IPS-18a (cell line): ENCODE results near the gene DNAJC10.
"Not testable (repeated sequence)": the region's sequence is repeated elsewhere in the genome, so short reads cannot be mapped to it uniquely, and the experiment has no call there.

Experiments
- H3K27ac ChIP-seq: one replicate; pipeline ENCODE4 v1.5.1; 2013; ENCODE audit warnings: low read length
- H3K27me3 ChIP-seq: one replicate; pipeline ENCODE4 v1.6.1; 2013; ENCODE audit warnings: mild to moderate bottlenecking, low read length; ENCODE audit not compliant: control insufficient read depth, insufficient read depth
- H3K36me3 ChIP-seq: one replicate; pipeline ENCODE4 v1.6.1; 2013; ENCODE audit warnings: low read depth, low read length; ENCODE audit not compliant: control insufficient read depth
- H3K4me1 ChIP-seq: one replicate; pipeline ENCODE4 v1.6.1; 2013; ENCODE audit warnings: low read depth, low read length; ENCODE audit not compliant: control insufficient read depth
- H3K4me3 ChIP-seq: one replicate; pipeline ENCODE4 v1.5.1; 2013; ENCODE audit warnings: low read length
- H3K9ac ChIP-seq: one replicate; pipeline ENCODE4 v1.6.1; 2013; ENCODE audit warnings: mild to moderate bottlenecking, low read length, moderate library complexity
- H3K9me3 ChIP-seq: one replicate; pipeline ENCODE4 v1.6.1; 2013; ENCODE audit warnings: low read depth, low read length; ENCODE audit not compliant: control insufficient read depth

DNAJC10 gene

DNA sequence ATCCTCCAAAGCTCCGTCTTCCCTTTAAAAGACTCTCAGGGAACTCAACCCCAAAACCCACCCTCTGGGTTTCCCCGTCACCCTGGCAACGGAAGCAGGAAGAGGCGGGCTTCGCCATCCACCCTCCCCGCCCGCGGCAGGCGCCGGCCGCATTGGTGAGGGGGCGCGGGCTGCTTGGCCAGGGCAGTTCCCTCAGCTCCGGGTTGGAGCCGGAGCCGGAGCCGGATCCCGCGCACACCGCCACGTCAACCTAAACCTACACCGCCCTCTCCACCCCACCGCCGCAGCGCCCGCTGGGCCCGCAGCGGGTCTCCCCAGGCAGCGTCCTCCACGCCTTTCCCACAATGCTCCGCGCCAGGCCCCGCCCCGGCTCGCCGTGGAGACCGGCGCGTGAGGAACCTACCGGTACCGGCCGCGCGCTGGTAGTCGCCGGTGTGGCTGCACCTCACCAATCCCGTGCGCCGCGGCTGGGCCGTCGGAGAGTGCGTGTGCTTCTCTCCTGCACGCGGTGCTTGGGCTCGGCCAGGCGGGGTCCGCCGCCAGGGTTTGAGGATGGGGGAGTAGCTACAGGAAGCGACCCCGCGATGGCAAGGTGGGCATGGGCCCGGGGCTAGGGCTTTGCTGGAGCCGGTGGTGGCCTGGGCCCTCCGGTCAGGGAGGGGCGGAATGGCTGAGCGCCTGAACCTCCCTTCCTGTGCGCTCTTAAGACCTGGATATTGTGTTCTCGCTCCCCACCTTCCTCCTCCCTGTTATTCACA is at the start of gene DNAJC10:
Gene DNAJC10, plus strand, starts transcription at position 366 of the 758 bp plus-strand sequence. CDS start 1,830 bp downstream, outside the sequence.
- Histone ChIP-seq H3K27ac (peak within 1 kb of the TSS; percentile 77), H3K4me3 (peak within 1 kb of the TSS; percentile 88), H3K4me1 (peaks cover 11% of the 10 kb centered on the region), H3K9ac (peak within 1 kb of the TSS; percentile 91), H3K9me3 (no peaks in the 10 kb centered on the region), H3K27me3 (no peaks in the 10 kb centered on the region), H3K36me3 (peaks cover 16% of the 10 kb centered on the region)

GRCh38 chr2:182666674-182667314 is 49.3 kb upstream of the DNAJC10 start:
- no peaks in the 10 kb centered on the region for H3K36me3 ChIP-seq

GRCh38 chr2:182667315-182667695 is 48.8 kb upstream of the DNAJC10 start:
- Histone ChIP-seq H3K4me3 (no peak overlapping the region), H3K4me1 (no peaks in the 10 kb centered on the region), H3K9ac (no peak overlapping the region), H3K27me3 (no peaks in the 10 kb centered on the region), H3K36me3 (no peaks in the 10 kb centered on the region), H3K9me3 (no peaks in the 10 kb centered on the region), H3K27ac (no peak overlapping the region)

More at GRCh38 chr2:182666674-182667314, 49.3 kb upstream of the DNAJC10 start:
- Histone ChIP-seq H3K27ac (no peak overlapping the region), H3K9ac (no peak overlapping the region), H3K4me3 (no peak overlapping the region), H3K9me3 (no peaks in the 10 kb centered on the region), H3K4me1 (no peaks in the 10 kb centered on the region), H3K27me3 (no peaks in the 10 kb centered on the region)

- H3K9ac ChIP-seq = no peak overlapping the region
- H3K9me3 ChIP-seq = no peaks in the 10 kb centered on the region
- H3K4me3 ChIP-seq = no peak overlapping the region
- no peaks in the 10 kb centered on the region for H3K27me3 ChIP-seq
- no peak overlapping the region for H3K27ac ChIP-seq
- no peaks in the 10 kb centered on the region for H3K4me1 ChIP-seq
- no peaks in the 10 kb centered on the region for H3K36me3 ChIP-seq
These were observed 47.4 kb upstream of the DNAJC10 start for GRCh38 chr2:182668671-182669070.

DNA sequence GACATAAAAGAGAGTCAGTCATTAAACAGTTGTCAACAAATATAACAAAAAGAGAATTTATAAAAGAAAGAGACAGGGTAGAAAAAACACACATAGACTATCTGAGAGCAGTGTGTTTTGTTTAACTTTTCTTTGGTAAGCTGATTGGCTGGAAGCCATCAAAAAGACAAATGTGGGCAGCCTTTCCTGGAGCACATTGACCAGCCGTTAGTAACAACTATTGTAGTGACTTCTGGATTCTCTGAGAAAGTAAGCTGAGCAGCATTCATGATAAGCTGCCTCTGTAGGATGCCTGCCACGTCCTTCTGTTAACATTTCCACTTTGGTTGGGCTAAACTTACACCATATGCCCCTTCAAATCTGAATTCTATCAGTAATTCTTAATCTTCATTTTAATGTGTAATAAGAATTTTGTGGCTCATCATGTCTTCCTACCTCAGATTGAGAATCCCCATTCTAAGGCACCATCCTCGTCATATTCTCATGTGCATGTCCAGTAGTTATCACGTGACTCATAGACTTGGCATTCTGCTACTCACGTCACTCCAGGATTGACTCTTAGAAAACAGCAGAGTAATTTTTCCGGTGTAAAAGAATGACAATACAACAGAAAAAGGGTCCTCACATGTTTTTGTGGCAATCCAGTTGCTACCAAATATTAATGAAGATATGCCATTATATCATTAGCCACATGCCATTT is 43.4 kb upstream of the DNAJC10 start:
- Histone ChIP-seq H3K9ac (no peak overlapping the region), H3K4me1 (no peaks in the 10 kb centered on the region), H3K4me3 (no peak overlapping the region), H3K36me3 (no peaks in the 10 kb centered on the region), H3K9me3 (no peaks in the 10 kb centered on the region), H3K27me3 (no peaks in the 10 kb centered on the region), H3K27ac (no peak overlapping the region)

- no peaks in the 10 kb centered on the region for H3K36me3 ChIP-seq
- no peaks in the 10 kb centered on the region for H3K9me3 ChIP-seq
- no peaks in the 10 kb centered on the region for H3K27me3 ChIP-seq
- no peak overlapping the region for H3K27ac ChIP-seq
- H3K4me1 ChIP-seq = no peaks in the 10 kb centered on the region
- H3K9ac ChIP-seq = no peak overlapping the region
- no peak overlapping the region for H3K4me3 ChIP-seq
These were observed 35.2 kb upstream of the DNAJC10 start for GRCh38 chr2:182680837-182681236.

DNA sequence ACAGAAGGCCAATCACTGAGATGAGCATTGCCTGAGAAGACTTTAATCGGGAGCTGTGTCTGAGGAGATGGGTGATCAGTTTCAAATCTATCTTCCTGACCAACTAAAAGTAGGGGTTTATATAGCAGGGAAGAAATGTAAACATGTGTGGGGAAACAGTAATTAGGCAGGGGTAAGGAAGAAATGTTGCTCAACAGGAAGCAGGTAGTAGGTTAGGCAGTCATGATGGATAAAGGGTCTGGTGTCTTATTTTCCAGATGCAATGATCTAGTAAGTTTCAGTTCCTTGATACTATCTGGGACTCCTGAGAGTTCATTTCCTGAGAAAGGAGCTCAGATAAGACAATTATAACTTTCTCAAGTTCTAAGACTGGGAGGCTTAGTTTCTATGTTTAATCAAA is 33.8 kb upstream of the DNAJC10 start:
- Histone ChIP-seq H3K9me3 (no peaks in the 10 kb centered on the region), H3K4me3 (no peak overlapping the region), H3K9ac (no peak overlapping the region), H3K36me3 (no peaks in the 10 kb centered on the region), H3K4me1 (no peaks in the 10 kb centered on the region), H3K27ac (no peak overlapping the region), H3K27me3 (no peaks in the 10 kb centered on the region)

DNA sequence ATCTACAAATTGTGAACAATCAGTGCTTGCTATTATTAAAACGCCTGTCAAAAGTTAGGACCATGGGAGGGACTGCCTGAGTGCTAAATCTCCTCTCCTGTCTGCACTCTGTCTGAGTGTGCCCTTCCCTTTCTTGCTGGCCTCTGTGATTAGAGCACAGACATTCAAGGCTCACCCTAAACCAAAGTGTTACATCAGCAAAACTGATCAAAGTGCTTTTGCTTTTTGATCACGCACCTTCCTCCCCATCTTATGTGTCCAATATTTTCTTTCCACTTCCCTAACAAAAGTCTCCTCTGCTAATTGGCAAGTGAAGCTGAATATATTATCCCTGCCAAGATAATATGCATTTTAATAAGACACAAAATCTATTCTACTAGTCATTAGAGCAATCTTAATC is 30.5 kb upstream of the DNAJC10 start:
- H3K9me3 ChIP-seq = no peaks in the 10 kb centered on the region
- no peaks in the 10 kb centered on the region for H3K4me1 ChIP-seq
- no peak overlapping the region for H3K27ac ChIP-seq
- no peak overlapping the region for H3K4me3 ChIP-seq
- H3K36me3 ChIP-seq = no peaks in the 10 kb centered on the region
- no peaks in the 10 kb centered on the region for H3K27me3 ChIP-seq
- no peak overlapping the region for H3K9ac ChIP-seq

DNA sequence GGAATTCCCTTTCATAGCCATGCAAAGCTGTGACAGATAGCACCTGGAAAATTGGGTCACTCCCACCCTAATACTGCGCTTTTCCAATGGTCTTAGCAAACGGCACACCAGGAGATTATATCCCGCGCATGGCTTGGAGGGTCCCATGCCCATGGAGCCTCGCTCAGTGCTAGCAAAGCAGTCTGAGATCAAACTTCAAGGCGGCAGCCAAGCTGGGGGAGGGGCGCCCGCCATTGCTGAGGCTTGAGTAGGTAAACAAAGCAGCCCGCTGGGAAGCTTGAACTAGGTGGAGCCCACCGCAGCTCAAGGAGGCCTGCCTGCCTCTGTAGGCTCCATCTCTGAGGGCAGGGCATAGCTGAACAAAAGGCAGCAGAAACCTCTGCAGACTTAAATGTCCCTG is 29.3 kb upstream of the DNAJC10 start:
- H3K9me3 ChIP-seq, H3K27ac ChIP-seq, H3K4me1 ChIP-seq, H3K36me3 ChIP-seq, H3K4me3 ChIP-seq, H3K27me3 ChIP-seq, H3K9ac ChIP-seq: not testable (repeated sequence)

GRCh38 chr2:182694189-182694588 is 21.9 kb upstream of the DNAJC10 start:
- no peaks in the 10 kb centered on the region for H3K9me3 ChIP-seq
- no peaks in the 10 kb centered on the region for H3K36me3 ChIP-seq
- H3K27me3 ChIP-seq = no peaks in the 10 kb centered on the region
- H3K4me1 ChIP-seq = no peaks in the 10 kb centered on the region
- H3K9ac ChIP-seq = no peak overlapping the region
- no peak overlapping the region for H3K27ac ChIP-seq
- H3K4me3 ChIP-seq = no peak overlapping the region

- no peaks in the 10 kb centered on the region for H3K9me3 ChIP-seq
- no peaks in the 10 kb centered on the region for H3K36me3 ChIP-seq
- H3K9ac ChIP-seq = no peak overlapping the region
- no peaks in the 10 kb centered on the region for H3K4me1 ChIP-seq
- H3K27me3 ChIP-seq = no peaks in the 10 kb centered on the region
- no peak overlapping the region for H3K4me3 ChIP-seq
- no peak overlapping the region for H3K27ac ChIP-seq
These were observed 20.3 kb upstream of the DNAJC10 start for GRCh38 chr2:182695776-182696175.
